ENCODE measurements around the gene ADAMTS7.

DNA sequence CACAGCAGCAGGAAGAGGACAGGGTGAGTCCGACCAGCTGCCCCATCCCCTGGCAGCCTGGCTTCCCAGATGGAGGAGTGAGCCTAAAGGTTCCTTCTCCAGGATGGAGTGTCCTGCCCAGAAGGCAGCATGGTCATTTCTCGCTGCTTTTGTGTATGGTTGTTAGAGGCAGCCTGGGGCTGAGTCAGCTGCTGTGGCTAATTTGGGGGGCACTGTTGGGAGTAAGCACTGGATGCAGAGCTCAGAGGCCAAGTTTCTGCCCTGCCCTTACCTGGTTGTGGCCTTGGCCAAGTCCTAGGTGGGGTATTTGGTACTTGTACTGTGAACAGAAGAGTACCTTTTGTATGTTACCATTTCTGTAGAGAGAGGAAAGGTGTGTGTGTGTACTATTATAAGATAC is 78.6 kb downstream of the ADAMTS7 start:
- no peak for TF ChIP-seq CTCF (IDR thresholded peaks at IDR 0.05)
- TF ChIP-seq POLR2A (IDR thresholded peaks at IDR 0.05) = no peak

Data from uterus (tissue), 2 donors.